Measurements from ENCODE around the gene UBE2E2.

DNA sequence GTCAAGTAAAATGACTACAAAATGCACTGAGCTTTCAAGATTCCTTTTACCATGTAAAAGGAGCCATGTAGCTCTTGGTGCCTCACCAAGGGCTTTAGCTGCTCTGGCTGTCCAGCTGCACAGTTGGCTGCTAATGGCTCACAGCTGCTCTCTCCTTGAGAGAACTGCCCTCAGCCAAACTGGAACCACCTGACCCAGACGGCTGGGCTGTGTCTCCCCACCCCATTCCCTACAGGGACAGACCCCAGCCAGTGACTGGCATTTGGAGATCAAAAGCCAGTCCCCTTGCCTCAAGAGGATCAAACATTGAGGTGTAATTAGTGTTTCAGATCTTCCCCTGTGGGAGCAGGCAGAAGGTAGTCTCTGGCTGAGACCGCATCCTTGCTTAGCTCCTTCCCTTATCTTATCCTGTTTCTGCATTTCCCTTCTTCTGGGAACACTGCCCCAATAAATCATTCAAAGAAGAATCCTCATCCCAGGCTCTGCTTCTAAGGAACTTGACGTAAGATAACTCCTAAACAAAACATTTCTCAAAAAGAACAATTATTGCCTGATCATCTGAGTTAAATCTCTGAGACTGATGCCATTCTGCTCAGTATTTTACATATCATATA is 28.6 kb upstream of the UBE2E2 start:
- TF ChIP-seq ZNF274 (IDR thresholded peaks at IDR 0.05; ENCODE audit: low read depth, low read length) (no peak), SUZ12 (IDR thresholded peaks at IDR 0.05; ENCODE audit: extremely low read depth, insufficient read depth, insufficient read length) (no peak)

Measured in NT2/D1 (cell line).